Activated naive CD8-positive, alpha-beta T cell treated with anti-CD3 and anti-CD28 coated beads, Interleukin-2, amount 10 ng/mL, durations not matched to agents 7 days and 5 days (primary cell): Measurements from ENCODE around the gene EPHB2. TPM values are rescaled to one million over a fixed set of nuclear protein-coding genes. Genes with fewer than 3 reads are reported as not detected.

Experiments
- ATAC-seq: fragments of 150-1000 bp; cut with Tn5 transposase; one replicate; pipeline ENCODE4 v1.10.0; 2021; ENCODE audit warnings: low read depth, moderate library complexity
- POLR2A ChIA-PET: fragments of 350-600 bp; sonication (Branson Sonifier 250); formaldehyde crosslinking; loops from one replicate; lab custom pipeline; 2021; ENCODE audit warnings: antibody characterized with exemption; lab: Charles Lee
- DNase-seq: peaks from one replicate; pipeline ENCODE4 v3.0.0; 2021
- H3K27ac Mint-ChIP-seq: one replicate; pipeline ENCODE4 v1.8.0; 2022; ENCODE audit warnings: mild to moderate bottlenecking, mixed read lengths
- H3K27me3 Mint-ChIP-seq: one replicate; pipeline ENCODE4 v1.8.0; 2022; ENCODE audit warnings: mild to moderate bottlenecking, moderate library complexity, mixed read lengths
- H3K36me3 Mint-ChIP-seq: one replicate; pipeline ENCODE4 v1.8.0; 2021; ENCODE audit warnings: mild to moderate bottlenecking, mixed read lengths
- H3K4me1 Mint-ChIP-seq: one replicate; pipeline ENCODE4 v1.8.0; 2021; ENCODE audit warnings: mixed read lengths
- H3K4me3 Mint-ChIP-seq: one replicate; pipeline ENCODE4 v1.8.0; 2022; ENCODE audit warnings: mild to moderate bottlenecking, moderate library complexity, mixed read lengths
- H3K9me3 Mint-ChIP-seq: one replicate; pipeline ENCODE4 v1.8.0; 2021; ENCODE audit warnings: mixed read lengths
- total RNA-seq, 2 experiments: library from RNA; stranded (reverse); gene quantifications; one replicate each; pipeline ENCODE4 v1.2.3, GENCODE V29; 2021

Gene EPHB2
- total RNA-seq, 2 experiments from 2014 or later: 0.25 to 0.26 TPM

- Mint-ChIP-seq H3K36me3 (no peaks in the 10 kb centered on the region), H3K4me3 (no peak overlapping the region), H3K27me3 (peaks cover 2% of the 10 kb centered on the region), H3K9me3 (no peaks in the 10 kb centered on the region), H3K27ac (no peak overlapping the region), H3K4me1 (peaks cover 3% of the 10 kb centered on the region)
- DNase-seq: no peak
- no peak for ATAC-seq
- POLR2A ChIA-PET: no interaction called here
These were observed 43.6 kb downstream of the EPHB2 start for GRCh38 chr1:22754106-22754768.

- Mint-ChIP-seq H3K4me1 (peaks cover 3% of the 10 kb centered on the region), H3K4me3 (no peak overlapping the region), H3K36me3 (no peaks in the 10 kb centered on the region), H3K9me3 (no peaks in the 10 kb centered on the region), H3K27ac (no peak overlapping the region), H3K27me3 (peaks cover 2% of the 10 kb centered on the region)
- DNase-seq: no peak
- POLR2A ChIA-PET: no interaction called here
- no peak for ATAC-seq
These were observed 44.2 kb downstream of the EPHB2 start for GRCh38 chr1:22754824-22755223.

- ATAC-seq: no peak
- no peaks in the 10 kb centered on the region for H3K4me1 Mint-ChIP-seq
- no peak for DNase-seq
- POLR2A ChIA-PET: no interaction called here
- no peaks in the 10 kb centered on the region for H3K9me3 Mint-ChIP-seq
- H3K4me3 Mint-ChIP-seq: no peak overlapping the region
- peaks cover 2% of the 10 kb centered on the region for H3K27me3 Mint-ChIP-seq
- H3K36me3 Mint-ChIP-seq: no peaks in the 10 kb centered on the region
- no peak overlapping the region for H3K27ac Mint-ChIP-seq
These were observed 45.0 kb downstream of the EPHB2 start for GRCh38 chr1:22755641-22756040.

- POLR2A ChIA-PET: no interaction called here
- no peak for ATAC-seq
- Mint-ChIP-seq H3K4me3 (no peak overlapping the region), H3K27me3 (peaks cover 2% of the 10 kb centered on the region), H3K9me3 (no peaks in the 10 kb centered on the region), H3K36me3 (no peaks in the 10 kb centered on the region), H3K4me1 (no peaks in the 10 kb centered on the region), H3K27ac (no peak overlapping the region)
- DNase-seq: no peak
These were observed 45.6 kb downstream of the EPHB2 start for GRCh38 chr1:22756125-22756735.

- Mint-ChIP-seq H3K27ac (no peak overlapping the region), H3K36me3 (no peaks in the 10 kb centered on the region), H3K9me3 (no peaks in the 10 kb centered on the region), H3K27me3 (peaks cover 2% of the 10 kb centered on the region), H3K4me3 (no peak overlapping the region), H3K4me1 (no peaks in the 10 kb centered on the region)
- POLR2A ChIA-PET: no interaction called here
- ATAC-seq (no peak), DNase-seq (no peak)
These were observed 49.8 kb downstream of the EPHB2 start for GRCh38 chr1:22760455-22760854.

GRCh38 chr1:22761101-22761500, 50.5 kb downstream of the EPHB2 start:
- Mint-ChIP-seq H3K4me3 (no peak overlapping the region), H3K27ac (no peak overlapping the region), H3K4me1 (no peaks in the 10 kb centered on the region), H3K36me3 (no peaks in the 10 kb centered on the region), H3K9me3 (no peaks in the 10 kb centered on the region), H3K27me3 (peaks cover 2% of the 10 kb centered on the region)
- ATAC-seq (no peak), DNase-seq (no peak)
- POLR2A ChIA-PET: no interaction called here

GRCh38 chr1:22761821-22762220, 51.2 kb downstream of the EPHB2 start:
- H3K4me1 Mint-ChIP-seq: no peaks in the 10 kb centered on the region

GRCh38 chr1:22763487-22764200, 53.0 kb downstream of the EPHB2 start:
- no peaks in the 10 kb centered on the region for H3K36me3 Mint-ChIP-seq

More at GRCh38 chr1:22761821-22762220, 51.2 kb downstream of the EPHB2 start:
- ATAC-seq (no peak), DNase-seq (no peak)
- Mint-ChIP-seq H3K36me3 (no peaks in the 10 kb centered on the region), H3K9me3 (no peaks in the 10 kb centered on the region), H3K27ac (no peak overlapping the region), H3K4me3 (no peak overlapping the region), H3K27me3 (peaks cover 2% of the 10 kb centered on the region)
- POLR2A ChIA-PET: no interaction called here

GRCh38 chr1:22767852-22768251, 57.2 kb downstream of the EPHB2 start:
- Mint-ChIP-seq H3K36me3 (no peaks in the 10 kb centered on the region), H3K4me1 (no peaks in the 10 kb centered on the region), H3K27me3 (no peaks in the 10 kb centered on the region), H3K4me3 (no peak overlapping the region), H3K27ac (no peak overlapping the region), H3K9me3 (no peaks in the 10 kb centered on the region)
- POLR2A ChIA-PET: no interaction called here
- ATAC-seq: no peak
- DNase-seq: no peak

More at GRCh38 chr1:22763487-22764200, 53.0 kb downstream of the EPHB2 start:
- Mint-ChIP-seq H3K27ac (no peak overlapping the region), H3K9me3 (no peaks in the 10 kb centered on the region), H3K4me1 (no peaks in the 10 kb centered on the region), H3K27me3 (peaks cover under 1% of the 10 kb centered on the region), H3K4me3 (no peak overlapping the region)
- ATAC-seq (no peak), DNase-seq (no peak)
- POLR2A ChIA-PET: no interaction called here

- Mint-ChIP-seq H3K27me3 (peaks cover 2% of the 10 kb centered on the region), H3K4me1 (no peaks in the 10 kb centered on the region), H3K9me3 (no peaks in the 10 kb centered on the region), H3K4me3 (no peak overlapping the region), H3K36me3 (no peaks in the 10 kb centered on the region), H3K27ac (no peak overlapping the region)
- POLR2A ChIA-PET: no interaction called here
- no peak for DNase-seq
- ATAC-seq: no peak
These were observed 59.3 kb downstream of the EPHB2 start for GRCh38 chr1:22769932-22770331.

GRCh38 chr1:22772014-22772413, 61.4 kb downstream of the EPHB2 start:
- no peaks in the 10 kb centered on the region for H3K36me3 Mint-ChIP-seq
- POLR2A ChIA-PET: no interaction called here

GRCh38 chr1:22773981-22774832, 63.6 kb downstream of the EPHB2 start:
- no peak overlapping the region for H3K27ac Mint-ChIP-seq
- no peak for ATAC-seq

More at GRCh38 chr1:22772014-22772413, 61.4 kb downstream of the EPHB2 start:
- H3K4me1 Mint-ChIP-seq: no peaks in the 10 kb centered on the region
- H3K27me3 Mint-ChIP-seq: peaks cover 7% of the 10 kb centered on the region
- no peak for ATAC-seq
- no peak for DNase-seq
- H3K4me3 Mint-ChIP-seq: no peak overlapping the region
- no peak overlapping the region for H3K27ac Mint-ChIP-seq
- no peaks in the 10 kb centered on the region for H3K9me3 Mint-ChIP-seq

GRCh38 chr1:22774833-22775182, 64.2 kb downstream of the EPHB2 start:
- no peaks in the 10 kb centered on the region for H3K36me3 Mint-ChIP-seq
- no peak overlapping the region for H3K4me3 Mint-ChIP-seq
- ATAC-seq: no peak
- no peak overlapping the region for H3K27ac Mint-ChIP-seq
- no peak for DNase-seq
- H3K27me3 Mint-ChIP-seq: peaks cover 12% of the 10 kb centered on the region
- H3K9me3 Mint-ChIP-seq: no peaks in the 10 kb centered on the region
- H3K4me1 Mint-ChIP-seq: no peaks in the 10 kb centered on the region
- POLR2A ChIA-PET: no interaction called here

More at GRCh38 chr1:22773981-22774832, 63.6 kb downstream of the EPHB2 start:
- no peak for DNase-seq
- Mint-ChIP-seq H3K4me3 (no peak overlapping the region), H3K4me1 (no peaks in the 10 kb centered on the region), H3K9me3 (no peaks in the 10 kb centered on the region), H3K27me3 (peaks cover 11% of the 10 kb centered on the region), H3K36me3 (no peaks in the 10 kb centered on the region)
- POLR2A ChIA-PET: no interaction called here
